SU-DHL-6 (cell line): Measurements from ENCODE around the gene ERMAP.

ENCODE experiments used
- EZH2phosphoT487 ChIP-seq: fragments of 200-600 bp; sonication (generic), shearing (Covaris generic); conservative IDR thresholded peaks from 2 replicates; pipeline ENCODE4 v1.6.1; 2018; ENCODE audit warnings: mild to moderate bottlenecking, antibody characterized with exemption, low read length, moderate library complexity, mixed read lengths
- TF ChIP-seq, protein P1 (sequence below): fragments of 200-600 bp; sonication (generic); IDR thresholded peaks from one replicate; pipeline ENCODE4 v1.5.1; 2017; ENCODE audit warnings: antibody characterized with exemption, mild to moderate bottlenecking, low read length, moderate library complexity; ENCODE audit not compliant: insufficient read depth, poor library complexity, severe bottlenecking

DNA sequence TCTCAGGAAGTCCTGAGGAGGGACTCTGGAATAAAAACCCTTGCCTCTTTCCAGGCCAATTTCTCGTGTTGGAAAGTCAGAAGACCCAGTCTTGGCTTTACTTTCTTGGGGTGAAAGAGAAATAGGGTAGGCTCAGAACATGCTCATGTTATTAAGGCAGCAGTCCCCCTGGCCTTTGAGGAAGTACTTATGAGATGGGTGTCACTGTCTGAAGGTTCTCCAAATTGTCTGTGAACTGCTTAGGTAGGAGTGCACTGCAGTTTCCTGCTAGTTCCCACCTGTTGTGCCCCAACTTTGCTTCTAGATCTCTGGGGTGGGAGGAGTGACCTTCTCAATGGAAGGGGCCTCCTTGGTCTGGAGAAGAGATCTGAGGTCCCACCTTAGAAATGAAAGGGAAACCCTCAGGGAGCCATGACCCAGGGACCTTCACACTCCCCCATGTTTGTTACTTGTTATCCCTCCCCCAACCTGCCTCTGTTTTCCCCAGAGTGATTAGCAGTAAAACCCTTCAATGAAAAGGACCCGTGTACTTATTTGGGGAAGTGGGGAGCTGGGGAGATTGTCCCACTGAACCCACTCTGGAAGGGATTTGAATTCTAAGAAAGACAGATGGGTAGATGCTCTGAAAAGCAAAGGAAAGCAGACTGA, 35.2 kb downstream of the ERMAP start:
- TF ChIP-seq, protein P1, sequence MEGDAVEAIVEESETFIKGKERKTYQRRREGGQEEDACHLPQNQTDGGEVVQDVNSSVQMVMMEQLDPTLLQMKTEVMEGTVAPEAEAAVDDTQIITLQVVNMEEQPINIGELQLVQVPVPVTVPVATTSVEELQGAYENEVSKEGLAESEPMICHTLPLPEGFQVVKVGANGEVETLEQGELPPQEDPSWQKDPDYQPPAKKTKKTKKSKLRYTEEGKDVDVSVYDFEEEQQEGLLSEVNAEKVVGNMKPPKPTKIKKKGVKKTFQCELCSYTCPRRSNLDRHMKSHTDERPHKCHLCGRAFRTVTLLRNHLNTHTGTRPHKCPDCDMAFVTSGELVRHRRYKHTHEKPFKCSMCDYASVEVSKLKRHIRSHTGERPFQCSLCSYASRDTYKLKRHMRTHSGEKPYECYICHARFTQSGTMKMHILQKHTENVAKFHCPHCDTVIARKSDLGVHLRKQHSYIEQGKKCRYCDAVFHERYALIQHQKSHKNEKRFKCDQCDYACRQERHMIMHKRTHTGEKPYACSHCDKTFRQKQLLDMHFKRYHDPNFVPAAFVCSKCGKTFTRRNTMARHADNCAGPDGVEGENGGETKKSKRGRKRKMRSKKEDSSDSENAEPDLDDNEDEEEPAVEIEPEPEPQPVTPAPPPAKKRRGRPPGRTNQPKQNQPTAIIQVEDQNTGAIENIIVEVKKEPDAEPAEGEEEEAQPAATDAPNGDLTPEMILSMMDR, result no peak
- TF ChIP-seq EZH2phosphoT487, result no peak
